ENCODE results near the gene MYL5.
"Not testable (repeated sequence)": the region's sequence is repeated elsewhere in the genome, so short reads cannot be mapped to it uniquely, and the experiment has no call there.

MYL5 gene

DNA sequence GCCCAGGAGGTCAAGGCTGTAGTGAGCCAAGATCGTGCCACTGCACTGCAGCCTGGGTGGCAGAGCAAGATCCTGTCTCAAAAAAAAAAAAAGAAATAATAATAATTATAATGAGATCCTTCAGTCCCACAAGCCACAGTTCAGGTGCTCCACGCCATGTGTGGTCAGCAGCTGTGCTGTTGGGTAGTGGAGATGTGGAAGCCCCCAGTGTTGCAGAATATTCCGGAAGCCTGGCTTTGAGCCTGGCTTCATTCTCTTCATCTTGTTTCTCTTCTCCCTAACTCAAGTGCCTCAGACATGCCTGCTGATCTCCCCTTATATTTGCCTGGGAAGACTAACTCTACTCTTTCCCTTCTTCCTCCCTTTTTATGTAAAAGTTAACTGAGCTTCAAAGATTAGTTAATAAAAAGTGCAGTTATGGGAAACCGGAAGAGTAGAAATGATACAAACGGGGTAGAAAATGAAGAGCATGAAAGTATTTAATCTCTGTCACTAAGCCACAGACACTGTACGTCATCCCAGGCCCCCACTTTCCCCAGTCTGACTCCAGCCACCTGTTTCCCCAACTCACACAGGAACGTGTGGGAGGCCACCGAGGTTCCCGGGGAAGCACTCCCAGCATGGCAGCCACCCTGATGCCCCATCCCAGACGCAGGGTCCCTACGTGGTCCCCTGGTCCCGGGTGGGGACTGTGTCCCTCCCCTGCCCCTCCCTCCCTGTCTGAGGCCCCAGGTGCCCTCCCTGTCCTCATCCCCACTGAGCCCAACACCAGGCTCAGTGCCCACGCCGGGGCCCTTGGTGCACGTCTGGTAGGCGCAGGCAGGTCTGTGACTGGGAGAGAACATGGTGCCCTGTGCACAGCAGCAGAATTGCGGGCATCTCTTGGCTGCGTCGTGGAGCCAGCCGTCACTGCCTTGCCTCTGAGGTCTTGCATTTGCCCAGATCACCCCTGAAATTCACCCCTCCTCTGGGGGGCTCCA, 55.3 kb downstream of the MYL5 start:
- DNase-seq (ENCODE audit: low read depth) = no peak

DNA sequence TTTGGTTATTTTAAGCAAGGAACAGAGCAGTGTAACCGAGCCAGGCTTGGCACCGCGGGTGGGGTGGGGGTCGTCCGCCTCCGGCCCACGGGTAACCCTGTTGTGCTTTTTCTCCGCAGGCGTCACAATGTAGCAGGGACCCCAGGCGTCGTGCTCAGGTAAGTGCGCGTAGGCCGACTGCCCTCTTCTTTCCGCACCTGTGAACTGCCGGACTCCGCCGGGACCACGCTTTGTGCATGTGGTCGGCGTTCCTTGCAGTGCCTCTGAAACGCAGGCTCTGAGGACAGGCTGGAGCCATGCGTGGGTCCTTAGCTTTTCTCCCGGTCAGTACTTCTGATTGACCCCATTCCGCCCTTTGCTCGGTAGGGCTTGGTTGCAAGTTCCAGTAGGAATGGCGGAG, 56.2 kb downstream of the MYL5 start:
- DNase-seq (ENCODE audit: low read depth) = no peak

DNA sequence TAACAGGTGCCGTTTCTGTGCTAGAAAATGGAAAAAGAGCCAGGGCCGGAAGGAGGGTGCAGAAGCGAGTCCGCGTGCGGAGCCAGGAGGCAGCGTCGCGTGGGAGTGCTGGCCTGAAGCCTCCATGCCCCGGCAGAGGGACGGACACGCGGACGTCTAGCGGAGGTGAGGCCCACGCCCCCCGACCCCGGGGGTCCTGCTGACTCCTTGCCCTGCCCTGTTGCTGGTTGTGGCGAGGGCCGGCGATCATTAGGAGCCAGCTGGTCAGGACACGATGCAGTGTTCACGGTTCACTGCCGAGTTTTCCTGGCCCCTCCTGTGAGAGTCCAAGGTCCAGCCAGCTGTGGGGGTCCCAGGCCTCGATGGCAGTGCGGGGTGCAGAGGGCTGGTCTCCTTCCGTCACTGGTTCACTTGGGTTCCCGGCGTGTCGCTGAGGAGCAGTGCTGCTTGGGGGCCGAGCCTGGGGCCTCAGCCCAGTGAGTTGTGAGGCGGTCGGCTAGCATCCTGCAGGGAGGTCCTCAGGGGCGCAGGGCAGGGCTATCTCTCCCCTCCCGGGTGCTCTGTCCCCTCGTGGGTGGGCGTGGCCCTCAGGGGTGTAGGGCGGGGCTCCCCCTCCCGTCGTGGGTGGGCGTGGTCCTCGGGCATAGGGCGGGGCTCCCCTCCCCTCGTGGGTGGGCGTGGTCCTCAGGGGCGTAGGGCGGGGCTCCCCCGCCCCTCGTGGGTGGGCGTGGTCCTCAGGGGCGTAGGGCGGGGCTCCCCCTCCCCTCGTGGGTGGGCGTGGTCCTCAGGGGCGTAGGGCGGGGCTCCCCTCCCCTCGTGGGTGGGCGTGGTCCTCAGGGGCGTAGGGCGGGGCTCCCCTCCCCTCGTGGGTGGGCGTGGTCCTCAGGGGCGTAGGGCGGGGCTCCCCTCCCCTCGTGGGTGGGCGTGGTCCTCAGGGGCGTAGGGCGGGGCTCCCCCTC, 56.9 kb downstream of the MYL5 start:
- DNase-seq (ENCODE audit: low read depth) = not testable (repeated sequence)
